ENCODE data around the gene REM2. TPM values are rescaled to one million over a fixed set of nuclear protein-coding genes. Genes with fewer than 3 reads are reported as not detected.

Gene REM2
- total and polyA plus RNA-seq, 4 donors, result 0.88 to 0.98 (median 0.92) TPM; not detected in 1

DNA sequence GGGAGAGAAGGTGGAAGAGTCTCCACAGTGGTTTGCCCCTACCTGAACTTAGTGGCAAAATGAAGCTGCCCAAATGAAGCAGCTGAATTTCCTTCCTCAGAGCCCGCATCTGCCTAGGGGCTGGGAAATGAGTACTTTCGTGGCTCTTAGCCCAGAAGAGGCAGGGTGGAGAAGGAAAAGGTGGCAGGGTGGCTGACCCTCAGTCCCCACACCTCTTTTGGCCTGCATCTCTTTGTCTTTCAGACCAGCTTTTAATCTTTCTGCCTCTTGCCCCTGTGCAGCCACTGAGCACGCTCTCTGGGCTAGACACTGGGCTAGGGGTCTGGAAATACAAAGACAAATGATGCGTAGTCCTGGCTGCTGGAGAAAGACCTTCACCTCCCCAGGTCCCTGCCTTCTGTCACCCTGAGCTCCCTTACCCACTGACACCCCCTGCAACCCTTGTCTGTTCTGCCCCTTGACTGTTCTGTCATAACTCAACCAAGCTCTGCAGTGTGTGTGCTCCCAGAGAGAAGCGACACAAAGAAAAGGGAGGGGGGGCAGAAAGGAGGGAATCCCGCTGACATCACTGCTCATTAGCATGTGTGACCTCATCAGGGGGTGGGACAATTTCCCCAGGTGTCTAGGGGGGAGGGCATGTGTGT lies 371 bp upstream of the REM2 start:
- TF ChIP-seq, protein P1, sequence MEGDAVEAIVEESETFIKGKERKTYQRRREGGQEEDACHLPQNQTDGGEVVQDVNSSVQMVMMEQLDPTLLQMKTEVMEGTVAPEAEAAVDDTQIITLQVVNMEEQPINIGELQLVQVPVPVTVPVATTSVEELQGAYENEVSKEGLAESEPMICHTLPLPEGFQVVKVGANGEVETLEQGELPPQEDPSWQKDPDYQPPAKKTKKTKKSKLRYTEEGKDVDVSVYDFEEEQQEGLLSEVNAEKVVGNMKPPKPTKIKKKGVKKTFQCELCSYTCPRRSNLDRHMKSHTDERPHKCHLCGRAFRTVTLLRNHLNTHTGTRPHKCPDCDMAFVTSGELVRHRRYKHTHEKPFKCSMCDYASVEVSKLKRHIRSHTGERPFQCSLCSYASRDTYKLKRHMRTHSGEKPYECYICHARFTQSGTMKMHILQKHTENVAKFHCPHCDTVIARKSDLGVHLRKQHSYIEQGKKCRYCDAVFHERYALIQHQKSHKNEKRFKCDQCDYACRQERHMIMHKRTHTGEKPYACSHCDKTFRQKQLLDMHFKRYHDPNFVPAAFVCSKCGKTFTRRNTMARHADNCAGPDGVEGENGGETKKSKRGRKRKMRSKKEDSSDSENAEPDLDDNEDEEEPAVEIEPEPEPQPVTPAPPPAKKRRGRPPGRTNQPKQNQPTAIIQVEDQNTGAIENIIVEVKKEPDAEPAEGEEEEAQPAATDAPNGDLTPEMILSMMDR (IDR thresholded peaks at IDR 0.05; ENCODE audit: control extremely low read depth, extremely low read depth), result no peak
- DNase-seq (peak; percentile 72 to 75 (median 73)), ATAC-seq (ENCODE audit: insufficient read depth, low FRiP score) (no peak)
- WGBS, 2 donors, result 24 to 44% methylated on average over 6 of the region's 6 CpGs
- H3K36me3 ChIP-seq (ENCODE audit: control insufficient read depth in 4 of 4, insufficient read depth in 4 of 4, low read length in 4 of 4), result peaks cover 0 to 19% (median 7%) of the 10 kb centered on the region in 4 donors
- H3K9ac ChIP-seq (ENCODE audit: insufficient read depth in 1 of 2, low read length in 2 of 2), result peak overlapping the region in 1 of 2 donors; percentile 11
- H3K27ac ChIP-seq (ENCODE audit: low read depth in 1 of 2, low read length in 1 of 2), result no peak overlapping the region
- no peaks in the 10 kb centered on the region for H3K9me3 ChIP-seq (ENCODE audit: control insufficient read depth in 4 of 4, insufficient read depth in 3 of 4, low read length in 3 of 4)
- H3K4me1 ChIP-seq (ENCODE audit: control insufficient read depth in 5 of 5, insufficient read depth in 5 of 5, low read length in 5 of 5), result peaks cover 0 to 21% (median 9%) of the 10 kb centered on the region in 5 donors
- H3K27me3 ChIP-seq (ENCODE audit: control insufficient read depth in 3 of 3, insufficient read depth in 3 of 3, low read length in 2 of 3), result no peaks in the 10 kb centered on the region
- no peak overlapping the region for H3K4me3 ChIP-seq

DNA sequence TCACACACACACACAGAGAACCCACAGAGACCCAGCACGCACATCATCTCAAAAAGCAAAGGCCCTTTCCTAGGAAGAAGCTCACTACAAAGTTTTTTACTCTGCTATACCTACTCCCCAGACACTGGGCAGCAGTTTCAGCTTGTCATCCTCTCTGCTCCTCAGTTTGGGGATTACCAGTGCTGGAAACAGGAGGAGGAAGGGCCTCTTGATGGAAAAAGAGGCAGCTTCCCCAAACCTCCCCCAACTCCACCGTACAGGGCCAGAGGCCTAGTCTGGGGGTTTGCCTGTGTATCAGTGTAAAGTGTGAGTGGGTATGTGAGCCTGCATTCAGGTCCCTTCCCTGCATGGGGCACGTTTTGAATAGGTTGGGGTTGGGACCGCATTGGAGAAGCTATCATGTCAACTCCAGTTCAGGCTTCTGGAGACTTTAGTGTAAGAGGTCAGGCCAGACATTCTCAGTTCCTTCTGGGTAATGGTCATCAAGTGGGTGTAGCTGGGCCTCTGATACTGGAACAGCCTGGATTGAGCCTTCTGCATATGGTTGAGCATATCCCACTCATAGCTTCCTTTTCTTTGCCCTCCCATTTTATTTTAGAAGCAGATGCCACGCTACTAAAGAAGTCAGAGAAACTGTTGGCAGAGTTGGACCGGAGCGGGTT lies 1.2 kb downstream of the REM2 start:
- Histone ChIP-seq H3K4me1 (ENCODE audit: control insufficient read depth in 5 of 5, insufficient read depth in 5 of 5, low read length in 5 of 5) (peaks cover 0 to 22% (median 11%) of the 10 kb centered on the region in 5 donors), H3K27ac (ENCODE audit: low read depth in 1 of 2, low read length in 1 of 2) (no peak overlapping the region), H3K9me3 (ENCODE audit: control insufficient read depth in 4 of 4, insufficient read depth in 3 of 4, low read length in 3 of 4) (no peaks in the 10 kb centered on the region), H3K4me3 (no peak overlapping the region), H3K9ac (ENCODE audit: insufficient read depth in 1 of 2, low read length in 2 of 2) (no peak overlapping the region), H3K36me3 (ENCODE audit: control insufficient read depth in 4 of 4, insufficient read depth in 4 of 4, low read length in 4 of 4) (peaks cover 0 to 4% (median 0%) of the 10 kb centered on the region in 4 donors), H3K27me3 (ENCODE audit: control insufficient read depth in 3 of 3, insufficient read depth in 3 of 3, low read length in 2 of 3) (no peaks in the 10 kb centered on the region)
- DNase-seq, result no peak
- ATAC-seq (ENCODE audit: insufficient read depth, low FRiP score), result no peak
- TF ChIP-seq, protein P1 (IDR thresholded peaks at IDR 0.05; ENCODE audit: control extremely low read depth, extremely low read depth), result no peak
- WGBS, 2 donors, result 87 to 90% methylated on average over 7 of the region's 7 CpGs

DNA sequence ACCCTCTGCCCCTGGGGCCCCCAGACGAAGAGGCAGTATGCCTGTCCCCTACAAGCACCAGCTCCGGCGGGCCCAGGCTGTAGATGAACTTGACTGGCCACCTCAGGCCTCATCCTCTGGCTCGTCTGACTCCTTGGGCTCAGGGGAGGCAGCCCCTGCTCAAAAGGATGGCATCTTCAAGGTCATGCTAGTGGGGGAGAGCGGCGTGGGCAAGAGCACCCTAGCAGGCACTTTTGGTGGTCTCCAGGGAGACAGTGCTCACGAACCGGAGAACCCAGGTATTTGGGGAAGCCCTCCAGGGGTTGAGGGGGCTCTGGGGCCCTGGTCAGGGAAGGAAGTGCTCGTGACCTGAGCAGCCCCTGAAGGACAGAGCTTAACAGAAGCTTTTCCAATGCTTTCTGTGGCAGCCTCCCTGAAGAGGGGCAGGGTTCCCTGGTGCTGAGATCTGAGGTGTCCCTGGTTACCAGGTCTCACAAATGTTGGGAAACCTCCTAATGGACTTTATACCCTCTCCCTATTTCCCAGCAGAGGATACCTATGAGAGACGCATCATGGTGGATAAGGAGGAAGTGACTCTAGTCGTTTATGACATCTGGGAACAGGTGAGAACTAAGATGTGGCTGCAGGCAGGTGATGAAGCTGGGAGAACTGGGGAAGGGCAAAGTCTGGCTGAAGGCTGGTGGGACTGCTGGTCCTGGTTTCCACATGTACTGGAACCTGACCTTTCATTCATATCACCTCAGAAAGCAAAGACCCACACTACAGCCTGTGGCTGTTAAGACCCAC lies 1.9 kb downstream of the REM2 start:
- DNase-seq (no peak), ATAC-seq (ENCODE audit: insufficient read depth, low FRiP score) (no peak)
- Histone ChIP-seq H3K27ac (ENCODE audit: low read depth in 1 of 2, low read length in 1 of 2) (no peak overlapping the region), H3K9ac (ENCODE audit: insufficient read depth in 1 of 2, low read length in 2 of 2) (no peak overlapping the region), H3K36me3 (ENCODE audit: control insufficient read depth in 4 of 4, insufficient read depth in 4 of 4, low read length in 4 of 4) (no peaks in the 10 kb centered on the region), H3K4me1 (ENCODE audit: control insufficient read depth in 5 of 5, insufficient read depth in 5 of 5, low read length in 5 of 5) (peaks cover 0 to 22% (median 11%) of the 10 kb centered on the region in 5 donors), H3K27me3 (ENCODE audit: control insufficient read depth in 3 of 3, insufficient read depth in 3 of 3, low read length in 2 of 3) (no peaks in the 10 kb centered on the region), H3K9me3 (ENCODE audit: control insufficient read depth in 4 of 4, insufficient read depth in 3 of 4, low read length in 3 of 4) (no peaks in the 10 kb centered on the region), H3K4me3 (no peak overlapping the region)
- TF ChIP-seq, protein P1 (IDR thresholded peaks at IDR 0.05; ENCODE audit: control extremely low read depth, extremely low read depth), result no peak
- 85 to 92% methylated on average over 11 of the region's 11 CpGs for WGBS, 2 donors

Data from lung (tissue), 12 donors.